HTERT RPE-1 (cell line): ENCODE measurements around the gene RAB24.
"Not testable (repeated sequence)": the region's sequence is repeated elsewhere in the genome, so short reads cannot be mapped to it uniquely, and the experiment has no call there.

ENCODE experiments used
- in situ Hi-C: fragments of 300-500 bp; cut with MboI; formaldehyde crosslinking; loops from 4 replicates; pipeline ENCODE4 v1.14.3; 2020; ENCODE audit warnings: low sequenced_read_pairs

Gene RAB24

GRCh38 chr5:177296581-177296980, 6.9 kb downstream of the RAB24 start:
- in situ Hi-C loops = no loop called here

- in situ Hi-C loops = no loop called here
Measured at GRCh38 chr5:177295924-177296323, 7.6 kb downstream of the RAB24 start.

DNA sequence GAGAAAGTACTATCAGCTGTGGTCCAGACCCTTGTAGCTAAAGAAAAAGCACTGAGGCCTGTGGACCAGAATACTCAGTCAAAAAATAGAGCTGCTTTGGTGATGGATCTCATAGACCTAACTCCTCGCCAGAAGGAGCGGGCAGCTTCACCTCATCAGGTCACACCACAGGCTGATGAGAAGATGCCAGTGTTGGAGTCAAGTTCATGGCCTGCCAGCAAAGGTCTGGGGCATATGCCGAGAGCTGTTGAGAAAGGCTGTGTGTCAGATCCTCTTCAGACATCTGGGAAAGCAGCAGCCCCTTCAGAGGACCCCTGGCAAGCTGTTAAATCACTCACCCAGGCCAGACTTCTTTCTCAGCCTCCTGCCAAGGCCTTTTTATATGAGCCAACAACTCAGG, 8.9 kb downstream of the RAB24 start:
- in situ Hi-C loops = no loop called here

DNA sequence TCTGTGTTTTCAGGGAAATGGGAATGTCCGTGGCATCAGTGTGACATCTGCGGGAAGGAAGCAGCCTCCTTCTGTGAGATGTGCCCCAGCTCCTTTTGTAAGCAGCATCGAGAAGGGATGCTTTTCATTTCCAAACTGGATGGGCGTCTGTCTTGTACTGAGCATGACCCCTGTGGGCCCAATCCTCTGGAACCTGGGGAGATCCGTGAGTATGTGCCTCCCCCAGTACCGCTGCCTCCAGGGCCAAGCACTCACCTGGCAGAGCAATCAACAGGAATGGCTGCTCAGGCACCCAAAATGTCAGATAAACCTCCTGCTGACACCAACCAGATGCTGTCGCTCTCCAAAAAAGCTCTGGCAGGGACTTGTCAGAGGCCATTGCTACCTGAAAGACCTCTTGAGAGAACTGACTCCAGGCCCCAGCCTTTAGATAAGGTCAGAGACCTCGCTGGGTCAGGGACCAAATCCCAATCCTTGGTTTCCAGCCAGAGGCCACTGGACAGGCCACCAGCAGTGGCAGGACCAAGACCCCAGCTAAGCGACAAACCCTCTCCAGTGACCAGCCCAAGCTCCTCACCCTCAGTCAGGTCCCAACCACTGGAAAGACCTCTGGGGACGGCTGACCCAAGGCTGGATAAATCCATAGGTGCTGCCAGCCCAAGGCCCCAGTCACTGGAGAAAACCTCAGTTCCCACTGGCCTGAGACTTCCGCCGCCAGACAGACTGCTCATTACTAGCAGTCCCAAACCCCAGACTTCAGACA, 9.5 kb downstream of the RAB24 start:
- in situ Hi-C loops = no loop called here

DNA sequence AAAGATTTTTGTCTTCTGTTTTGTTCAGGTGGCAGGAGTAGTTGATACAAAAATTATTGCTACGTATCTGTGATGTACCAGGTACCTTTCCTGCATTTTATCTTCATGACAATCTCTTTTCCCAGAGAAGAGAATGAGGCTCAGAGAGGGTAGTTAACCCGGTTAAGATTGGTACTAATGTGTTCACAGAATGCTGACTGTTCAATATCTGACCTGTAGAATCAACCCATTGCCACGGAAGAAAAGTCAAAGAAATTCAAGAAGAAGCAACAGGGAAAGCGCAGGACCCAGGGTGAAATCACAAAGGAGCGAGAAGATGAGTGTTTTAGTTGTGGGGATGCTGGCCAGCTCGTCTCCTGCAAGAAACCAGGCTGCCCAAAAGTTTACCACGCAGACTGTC, 11.8 kb downstream of the RAB24 start:
- in situ Hi-C loops = no loop called here

DNA sequence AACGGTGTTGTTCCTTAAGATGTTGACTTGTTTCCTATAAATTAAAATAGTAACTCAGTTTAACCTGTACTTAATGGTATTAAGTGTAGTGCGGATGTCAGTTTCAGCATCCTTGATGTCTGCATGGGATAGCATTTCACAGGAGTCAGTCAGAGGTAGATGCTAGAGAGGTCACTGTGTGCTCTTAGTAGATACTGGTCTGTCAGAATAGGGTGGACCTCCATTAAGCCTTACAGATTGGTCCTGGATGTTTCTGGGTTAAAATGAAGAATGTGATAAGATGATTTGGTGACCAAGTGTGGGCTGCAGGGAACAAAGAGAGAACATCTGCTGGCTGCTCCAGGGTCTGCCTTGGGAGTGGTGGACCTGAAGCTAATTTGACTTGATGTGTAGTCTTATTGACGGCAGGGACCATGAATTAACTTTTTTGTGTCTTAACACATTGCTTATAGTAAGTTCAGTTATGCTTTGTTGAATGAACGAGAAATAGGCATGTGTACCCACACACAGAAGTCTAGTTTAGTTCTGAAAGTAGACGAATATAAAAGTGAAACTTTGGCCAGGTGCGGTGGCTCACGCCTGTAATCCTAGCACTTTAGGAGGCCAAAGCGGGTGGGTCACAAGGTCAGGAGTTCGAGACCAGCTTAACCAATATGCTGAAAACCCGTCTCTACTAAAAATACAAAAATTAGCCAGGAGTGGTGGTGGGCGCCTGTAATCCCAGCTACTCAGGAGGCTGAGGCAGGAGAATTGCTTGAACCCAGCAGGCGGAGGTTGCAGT, 12.5 kb downstream of the RAB24 start:
- in situ Hi-C loops = no loop called here

- in situ Hi-C loops = no loop called here
Measured at GRCh38 chr5:177288191-177288590, 15.3 kb downstream of the RAB24 start.

GRCh38 chr5:177276886-177277285, 26.6 kb downstream of the RAB24 start:
- in situ Hi-C loops = no loop called here

GRCh38 chr5:177275883-177276282, 27.6 kb downstream of the RAB24 start:
- in situ Hi-C loops = no loop called here

GRCh38 chr5:177271113-177271512, 32.4 kb downstream of the RAB24 start:
- in situ Hi-C loops = no loop called here

DNA sequence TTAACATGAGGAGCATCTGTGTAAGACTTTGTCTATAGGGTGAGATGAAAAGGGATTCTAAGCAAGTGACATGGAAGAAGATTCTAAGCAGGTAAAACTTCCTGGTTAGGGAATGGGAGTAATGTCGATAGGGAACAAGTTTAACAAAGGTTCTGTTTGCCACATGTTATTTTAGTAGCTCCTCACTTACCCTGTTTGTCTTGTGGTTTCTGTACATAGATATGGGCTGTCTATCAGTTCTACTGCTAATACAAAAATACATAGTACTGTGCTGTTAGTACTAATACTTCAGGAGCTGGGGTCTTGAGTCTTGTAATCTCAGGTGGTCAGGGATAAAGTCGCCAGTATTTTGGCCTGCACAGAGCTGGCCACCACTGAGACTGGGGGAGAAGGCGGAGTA, 32.9 kb downstream of the RAB24 start:
- in situ Hi-C loops = no loop called here

- in situ Hi-C loops = no loop called here
Measured at GRCh38 chr5:177269976-177270375, 33.5 kb downstream of the RAB24 start.

- in situ Hi-C loops = no loop called here
Measured at GRCh38 chr5:177269232-177269895, 34.2 kb downstream of the RAB24 start.

DNA sequence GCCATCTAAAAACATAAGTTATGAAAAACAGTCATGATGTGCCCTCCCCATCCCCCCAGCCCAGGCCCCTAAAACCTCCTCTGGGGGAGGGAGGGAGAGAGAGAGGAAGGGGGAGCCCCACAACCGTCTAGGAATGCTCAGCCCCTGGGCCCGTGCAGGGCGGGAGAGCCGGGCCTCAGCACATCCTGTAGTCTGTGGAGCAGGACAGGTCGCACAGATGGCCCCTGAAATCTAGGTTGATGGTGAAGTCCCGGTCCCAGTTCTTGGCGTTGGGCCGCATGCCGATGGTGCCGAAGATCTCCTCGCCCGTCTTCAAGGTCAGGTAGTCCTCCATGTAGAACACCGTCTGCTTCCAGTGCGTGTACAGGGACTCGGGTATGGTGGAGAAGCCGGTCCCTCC, 38.1 kb downstream of the RAB24 start:
- in situ Hi-C loops = no loop called here

- in situ Hi-C loops = no loop called here
Measured at GRCh38 chr5:177264178-177264577, 39.3 kb downstream of the RAB24 start.

DNA sequence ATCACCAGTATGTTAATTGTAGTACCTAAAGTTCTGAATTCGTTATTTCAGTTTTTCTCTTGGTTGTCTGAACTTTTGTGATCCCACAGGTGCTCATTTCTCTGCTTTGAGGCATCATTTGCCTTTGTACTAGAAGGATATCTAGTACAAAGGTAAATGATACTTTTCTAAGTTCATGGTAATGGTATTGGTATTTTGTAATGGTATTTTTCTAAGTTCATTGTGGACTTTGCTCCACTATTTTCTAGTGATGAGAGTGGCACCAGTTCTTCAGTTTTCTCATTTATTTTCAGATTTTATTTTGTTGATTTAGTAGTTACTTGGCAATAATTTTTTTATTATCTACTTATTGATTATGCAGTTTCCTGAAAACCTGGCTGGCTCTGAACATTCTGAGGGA, 42.0 kb downstream of the RAB24 start:
- in situ Hi-C loops = no loop called here

GRCh38 chr5:177260961-177261360, 42.6 kb downstream of the RAB24 start:
- in situ Hi-C loops = no loop called here

- in situ Hi-C loops = not testable (repeated sequence)
Measured at GRCh38 chr5:177258711-177259110, 44.8 kb downstream of the RAB24 start.

GRCh38 chr5:177256296-177256695, 47.2 kb downstream of the RAB24 start:
- in situ Hi-C loops = no loop called here

GRCh38 chr5:177253252-177253651, 50.3 kb downstream of the RAB24 start:
- in situ Hi-C loops = no loop called here
